ENCODE measurements around the gene SYNDIG1. TPM values are rescaled to one million over a fixed set of nuclear protein-coding genes. Genes with fewer than 3 reads are reported as not detected.

The SYNDIG1 gene
- polyA plus RNA-seq, 1 experiment: not detected

GRCh38 chr20:24587384-24588046 lies 118.1 kb downstream of the SYNDIG1 start:
- H3K4me3 ChIP-seq (ENCODE audit: low read depth, low read length): no peak overlapping the region
- peaks cover 5% of the 10 kb centered on the region for H3K27me3 ChIP-seq (ENCODE audit: control insufficient read depth, insufficient read depth, low read length)
- CTCF ChIA-PET: no interaction called here
- TF ChIP-seq, protein P1, sequence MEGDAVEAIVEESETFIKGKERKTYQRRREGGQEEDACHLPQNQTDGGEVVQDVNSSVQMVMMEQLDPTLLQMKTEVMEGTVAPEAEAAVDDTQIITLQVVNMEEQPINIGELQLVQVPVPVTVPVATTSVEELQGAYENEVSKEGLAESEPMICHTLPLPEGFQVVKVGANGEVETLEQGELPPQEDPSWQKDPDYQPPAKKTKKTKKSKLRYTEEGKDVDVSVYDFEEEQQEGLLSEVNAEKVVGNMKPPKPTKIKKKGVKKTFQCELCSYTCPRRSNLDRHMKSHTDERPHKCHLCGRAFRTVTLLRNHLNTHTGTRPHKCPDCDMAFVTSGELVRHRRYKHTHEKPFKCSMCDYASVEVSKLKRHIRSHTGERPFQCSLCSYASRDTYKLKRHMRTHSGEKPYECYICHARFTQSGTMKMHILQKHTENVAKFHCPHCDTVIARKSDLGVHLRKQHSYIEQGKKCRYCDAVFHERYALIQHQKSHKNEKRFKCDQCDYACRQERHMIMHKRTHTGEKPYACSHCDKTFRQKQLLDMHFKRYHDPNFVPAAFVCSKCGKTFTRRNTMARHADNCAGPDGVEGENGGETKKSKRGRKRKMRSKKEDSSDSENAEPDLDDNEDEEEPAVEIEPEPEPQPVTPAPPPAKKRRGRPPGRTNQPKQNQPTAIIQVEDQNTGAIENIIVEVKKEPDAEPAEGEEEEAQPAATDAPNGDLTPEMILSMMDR (IDR thresholded peaks at IDR 0.05; ENCODE audit: low read depth, low read length): no peak
- no peaks in the 10 kb centered on the region for H3K9me3 ChIP-seq (ENCODE audit: control insufficient read depth, insufficient read depth, low read length)
- no peak for DNase-seq (ENCODE audit: low read depth, low spot score)
- POLR2A ChIA-PET: no interaction called here
- no peak overlapping the region for H3K27ac ChIP-seq (ENCODE audit: low read depth, low read length)

- H3K27me3 ChIP-seq (ENCODE audit: control insufficient read depth, insufficient read depth, low read length): peaks cover 5% of the 10 kb centered on the region
- POLR2A ChIA-PET: no interaction called here
- H3K27ac ChIP-seq (ENCODE audit: low read depth, low read length): no peak overlapping the region
- DNase-seq (ENCODE audit: low read depth, low spot score): no peak
- no peak overlapping the region for H3K4me3 ChIP-seq (ENCODE audit: low read depth, low read length)
- CTCF ChIA-PET: no interaction called here
- TF ChIP-seq, protein P1 (IDR thresholded peaks at IDR 0.05; ENCODE audit: low read depth, low read length): no peak
- H3K9me3 ChIP-seq (ENCODE audit: control insufficient read depth, insufficient read depth, low read length): no peaks in the 10 kb centered on the region
Observed at GRCh38 chr20:24588047-24588635, 118.7 kb downstream of the SYNDIG1 start.

DNA sequence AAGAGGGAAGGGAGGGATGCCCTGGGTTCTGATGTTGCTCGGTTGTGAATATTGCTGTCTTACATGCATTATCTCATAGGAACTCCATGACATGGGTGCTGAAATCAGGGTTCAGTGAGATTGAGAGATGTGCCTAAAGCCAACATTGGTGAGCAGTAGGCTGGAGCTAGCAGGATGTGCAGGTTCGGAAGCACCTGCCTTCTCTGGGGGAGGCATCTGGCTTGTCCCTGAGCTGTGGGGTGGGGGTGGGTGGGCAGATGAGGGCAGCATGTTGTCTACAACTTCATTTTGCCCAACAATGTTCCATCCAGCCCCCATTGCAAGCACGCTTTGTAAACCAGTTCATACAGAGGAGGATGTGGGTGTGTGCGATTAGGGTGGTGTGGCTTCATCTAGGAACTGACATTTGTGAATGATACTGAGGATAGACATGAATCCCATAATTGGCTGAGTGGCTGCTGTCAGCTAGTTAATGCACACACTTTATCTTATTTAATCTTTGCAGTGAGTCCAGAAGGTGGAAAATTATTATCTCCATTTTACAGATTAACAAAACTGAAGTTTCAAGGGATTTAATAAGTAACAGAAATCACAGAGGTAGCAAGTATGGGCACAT lies 119.4 kb downstream of the SYNDIG1 start:
- POLR2A ChIA-PET: no interaction called here
- H3K27ac ChIP-seq (ENCODE audit: low read depth, low read length): no peak overlapping the region

DNA sequence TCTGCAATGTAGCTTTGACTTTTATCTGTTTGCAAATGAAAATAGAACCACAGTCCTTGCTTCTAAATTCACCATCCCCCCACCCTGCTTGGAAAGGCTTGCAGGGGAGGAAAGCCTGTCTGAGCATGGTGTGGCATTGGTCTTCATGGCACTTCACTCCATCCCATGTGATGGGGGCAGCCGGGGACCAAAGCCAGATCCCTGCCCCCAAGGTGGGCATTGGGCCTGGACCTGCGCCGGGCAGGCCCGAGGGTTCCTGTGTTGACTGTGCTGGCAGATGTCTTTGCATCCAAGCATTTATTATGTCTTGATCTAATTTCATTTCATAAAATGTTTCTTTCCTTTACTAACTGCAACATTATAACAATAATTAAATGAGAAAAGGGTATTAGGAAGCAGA lies 120.0 kb downstream of the SYNDIG1 start:
- TF ChIP-seq, protein P1 (IDR thresholded peaks at IDR 0.05; ENCODE audit: low read depth, low read length): no peak
- POLR2A ChIA-PET: no interaction called here
- DNase-seq (ENCODE audit: low read depth, low spot score): no peak
- no peaks in the 10 kb centered on the region for H3K9me3 ChIP-seq (ENCODE audit: control insufficient read depth, insufficient read depth, low read length)
- H3K27ac ChIP-seq (ENCODE audit: low read depth, low read length): no peak overlapping the region
- CTCF ChIA-PET: no interaction called here
- H3K4me3 ChIP-seq (ENCODE audit: low read depth, low read length): no peak overlapping the region
- H3K27me3 ChIP-seq (ENCODE audit: control insufficient read depth, insufficient read depth, low read length): peaks cover 5% of the 10 kb centered on the region

More for the DNA sequence above, 119.4 kb downstream of the SYNDIG1 start:
- Histone ChIP-seq H3K9me3 (ENCODE audit: control insufficient read depth, insufficient read depth, low read length) (no peaks in the 10 kb centered on the region), H3K4me3 (ENCODE audit: low read depth, low read length) (no peak overlapping the region), H3K27me3 (ENCODE audit: control insufficient read depth, insufficient read depth, low read length) (peaks cover 5% of the 10 kb centered on the region)
- TF ChIP-seq, protein P1 (IDR thresholded peaks at IDR 0.05; ENCODE audit: low read depth, low read length): no peak
- CTCF ChIA-PET: no interaction called here
- no peak for DNase-seq (ENCODE audit: low read depth, low spot score)

DNA sequence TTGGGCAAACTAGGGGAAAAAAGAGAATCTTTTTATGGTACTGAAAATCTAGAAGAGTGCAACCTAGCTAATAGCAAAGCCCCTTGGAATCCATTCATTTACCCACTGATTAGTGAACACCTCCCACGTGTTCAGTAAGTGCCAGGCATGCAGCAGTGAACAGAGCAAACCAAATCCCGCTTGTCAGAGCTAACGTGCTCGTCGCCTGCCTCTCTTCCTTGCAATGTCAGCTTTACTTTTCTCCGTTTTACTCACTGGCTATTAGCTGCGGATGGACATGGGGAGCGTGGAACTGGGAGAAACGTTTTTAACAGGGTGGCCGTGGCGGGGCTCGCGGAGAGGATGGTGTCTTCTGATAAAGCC lies 120.4 kb downstream of the SYNDIG1 start:
- POLR2A ChIA-PET: no interaction called here
- no peak for DNase-seq (ENCODE audit: low read depth, low spot score)
- Histone ChIP-seq H3K4me3 (ENCODE audit: low read depth, low read length) (no peak overlapping the region), H3K9me3 (ENCODE audit: control insufficient read depth, insufficient read depth, low read length) (no peaks in the 10 kb centered on the region), H3K27ac (ENCODE audit: low read depth, low read length) (no peak overlapping the region), H3K27me3 (ENCODE audit: control insufficient read depth, insufficient read depth, low read length) (peaks cover 5% of the 10 kb centered on the region)
- TF ChIP-seq, protein P1 (IDR thresholded peaks at IDR 0.05; ENCODE audit: low read depth, low read length): no peak
- CTCF ChIA-PET: no interaction called here

Data from AG04450 (cell line).